ENCODE data around the gene POLR2F. TPM values are rescaled to one million over a fixed set of nuclear protein-coding genes. Genes with fewer than 3 reads are reported as not detected.

Gene POLR2F
- total RNA-seq, 2 donors from 2014 or later: 98.0 to 105 TPM

DNA sequence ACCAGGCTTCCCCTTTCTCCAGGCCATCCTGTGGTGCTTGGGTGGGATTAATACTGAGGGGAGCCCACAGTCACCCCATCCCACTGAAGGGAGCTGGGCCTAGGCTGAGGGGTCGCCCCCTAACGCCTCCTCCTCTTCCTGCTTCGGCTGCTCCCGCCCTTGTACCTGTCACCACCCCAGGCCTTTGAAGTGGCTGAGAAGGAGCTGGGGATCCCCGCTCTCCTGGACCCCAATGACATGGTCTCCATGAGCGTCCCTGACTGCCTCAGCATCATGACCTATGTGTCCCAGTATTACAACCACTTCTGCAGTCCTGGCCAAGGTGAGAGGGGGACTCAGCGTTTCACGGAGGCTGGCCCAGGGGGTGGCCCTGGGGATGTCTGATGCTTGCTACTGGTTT lies 41.3 kb upstream of the POLR2F start:
- DNase-seq: no peak
- no peaks in the 10 kb centered on the region for H3K27me3 Mint-ChIP-seq (ENCODE audit: insufficient read depth)
- Histone ChIP-seq H3K27me3 (ENCODE audit: control insufficient read depth, insufficient read depth, low read length, poor library complexity, severe bottlenecking) (no peaks in the 10 kb centered on the region), H3K9ac (ENCODE audit: extremely low read depth, low read length, poor library complexity, severe bottlenecking) (no peak overlapping the region), H3K4me1 (ENCODE audit: control insufficient read depth, insufficient read depth, low read length) (peaks cover 12% of the 10 kb centered on the region), H3K27ac (ENCODE audit: low read depth, low read length) (no peak overlapping the region), H3K9me3 (ENCODE audit: control insufficient read depth, low read length) (no peaks in the 10 kb centered on the region), H3K36me3 (ENCODE audit: control insufficient read depth, insufficient read depth, low read length) (peaks cover 14% of the 10 kb centered on the region), H3K4me3 (ENCODE audit: low read length) (no peak overlapping the region)
- 89 to 90% methylated on average over 4 to 8 of the region's 8 CpGs for WGBS, 2 experiments (ENCODE audit: insufficient coverage in 1 of 2, insufficient read length in 1 of 2)
- H3K4me3 Mint-ChIP-seq: no peak overlapping the region
- peaks cover 15% of the 10 kb centered on the region for H3K36me3 Mint-ChIP-seq (ENCODE audit: low read depth)
- H3K4me1 Mint-ChIP-seq: peaks cover 30% of the 10 kb centered on the region
- peak overlapping the region; percentile 78 for H3K27ac Mint-ChIP-seq
- TF ChIP-seq, protein P1, sequence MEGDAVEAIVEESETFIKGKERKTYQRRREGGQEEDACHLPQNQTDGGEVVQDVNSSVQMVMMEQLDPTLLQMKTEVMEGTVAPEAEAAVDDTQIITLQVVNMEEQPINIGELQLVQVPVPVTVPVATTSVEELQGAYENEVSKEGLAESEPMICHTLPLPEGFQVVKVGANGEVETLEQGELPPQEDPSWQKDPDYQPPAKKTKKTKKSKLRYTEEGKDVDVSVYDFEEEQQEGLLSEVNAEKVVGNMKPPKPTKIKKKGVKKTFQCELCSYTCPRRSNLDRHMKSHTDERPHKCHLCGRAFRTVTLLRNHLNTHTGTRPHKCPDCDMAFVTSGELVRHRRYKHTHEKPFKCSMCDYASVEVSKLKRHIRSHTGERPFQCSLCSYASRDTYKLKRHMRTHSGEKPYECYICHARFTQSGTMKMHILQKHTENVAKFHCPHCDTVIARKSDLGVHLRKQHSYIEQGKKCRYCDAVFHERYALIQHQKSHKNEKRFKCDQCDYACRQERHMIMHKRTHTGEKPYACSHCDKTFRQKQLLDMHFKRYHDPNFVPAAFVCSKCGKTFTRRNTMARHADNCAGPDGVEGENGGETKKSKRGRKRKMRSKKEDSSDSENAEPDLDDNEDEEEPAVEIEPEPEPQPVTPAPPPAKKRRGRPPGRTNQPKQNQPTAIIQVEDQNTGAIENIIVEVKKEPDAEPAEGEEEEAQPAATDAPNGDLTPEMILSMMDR (conservative IDR thresholded peaks at IDR 0.05): no peak
- H3K9me3 Mint-ChIP-seq: no peaks in the 10 kb centered on the region

DNA sequence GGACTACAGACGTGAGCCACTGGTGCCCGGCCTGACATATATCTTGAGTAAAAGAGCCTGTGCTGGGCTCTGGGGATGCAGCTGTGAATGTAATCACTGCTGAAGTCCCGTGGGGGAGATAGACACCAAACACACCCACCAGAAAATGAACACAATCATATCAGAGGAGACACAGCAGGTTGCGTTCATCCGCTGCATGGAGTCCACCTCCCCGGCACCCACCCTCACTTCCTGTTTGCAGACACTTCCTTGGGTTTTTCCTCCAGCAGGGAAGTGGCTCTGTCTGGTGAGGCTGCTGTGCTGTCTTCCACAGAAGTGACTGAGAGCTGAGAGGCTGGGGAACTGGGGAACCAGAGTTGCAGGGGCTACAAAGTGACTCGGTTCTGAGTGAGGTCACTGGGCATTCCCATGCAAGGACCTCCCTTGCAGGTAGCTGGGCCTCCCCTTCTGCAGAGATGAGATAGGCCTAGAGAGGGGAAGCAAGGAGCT lies 40.2 kb upstream of the POLR2F start:
- peaks cover 22% of the 10 kb centered on the region for H3K4me1 Mint-ChIP-seq
- WGBS, 2 experiments (ENCODE audit: insufficient coverage in 1 of 2, insufficient read length in 1 of 2): 90 to 91% methylated on average over 2 to 7 of the region's 7 CpGs
- H3K27ac Mint-ChIP-seq: peak overlapping the region; percentile 48
- H3K9me3 Mint-ChIP-seq: no peaks in the 10 kb centered on the region
- Histone ChIP-seq H3K4me1 (ENCODE audit: control insufficient read depth, insufficient read depth, low read length) (peaks cover 12% of the 10 kb centered on the region), H3K27me3 (ENCODE audit: control insufficient read depth, insufficient read depth, low read length, poor library complexity, severe bottlenecking) (no peaks in the 10 kb centered on the region), H3K4me3 (ENCODE audit: low read length) (no peak overlapping the region), H3K36me3 (ENCODE audit: control insufficient read depth, insufficient read depth, low read length) (peaks cover 24% of the 10 kb centered on the region), H3K9ac (ENCODE audit: extremely low read depth, low read length, poor library complexity, severe bottlenecking) (no peak overlapping the region), H3K27ac (ENCODE audit: low read depth, low read length) (no peak overlapping the region), H3K9me3 (ENCODE audit: control insufficient read depth, low read length) (no peaks in the 10 kb centered on the region)
- no peak overlapping the region for H3K4me3 Mint-ChIP-seq
- TF ChIP-seq, protein P1 (conservative IDR thresholded peaks at IDR 0.05): no peak
- no peak for DNase-seq
- H3K36me3 Mint-ChIP-seq (ENCODE audit: low read depth): peaks cover 24% of the 10 kb centered on the region
- H3K27me3 Mint-ChIP-seq (ENCODE audit: insufficient read depth): no peaks in the 10 kb centered on the region

DNA sequence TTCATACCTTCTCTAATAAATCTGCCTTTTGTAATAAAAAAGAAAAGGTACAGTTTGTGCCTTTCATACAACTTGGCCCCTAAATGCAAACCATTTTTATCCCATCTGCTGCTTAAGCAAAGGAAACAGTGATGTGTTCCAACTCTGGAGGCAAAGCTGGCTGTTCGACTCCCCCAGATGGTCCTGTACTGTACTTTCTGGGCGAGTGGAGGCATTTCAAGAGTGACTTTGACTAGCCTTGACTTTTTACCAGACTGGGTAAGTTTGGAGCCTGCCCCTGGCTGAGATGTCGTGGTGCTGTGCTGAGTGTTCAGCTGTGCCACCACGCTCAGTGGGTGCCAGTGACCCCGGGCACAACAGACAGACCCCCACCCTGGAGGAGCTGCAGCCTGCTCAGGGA lies 37.2 kb upstream of the POLR2F start:
- H3K36me3 Mint-ChIP-seq (ENCODE audit: low read depth): peaks cover 26% of the 10 kb centered on the region
- H3K9me3 Mint-ChIP-seq: no peaks in the 10 kb centered on the region
- no peak overlapping the region for H3K27ac Mint-ChIP-seq
- no peaks in the 10 kb centered on the region for H3K27me3 ChIP-seq (ENCODE audit: control insufficient read depth, insufficient read depth, low read length, poor library complexity, severe bottlenecking)
- TF ChIP-seq, protein P1 (conservative IDR thresholded peaks at IDR 0.05): no peak
- no peak overlapping the region for H3K4me3 Mint-ChIP-seq
- peaks cover 4% of the 10 kb centered on the region for H3K4me1 Mint-ChIP-seq
- 94 to 100% methylated on average over 4 to 5 of the region's 5 CpGs for WGBS, 2 experiments (ENCODE audit: insufficient coverage in 1 of 2, insufficient read length in 1 of 2)
- H3K36me3 ChIP-seq (ENCODE audit: control insufficient read depth, insufficient read depth, low read length): peaks cover 29% of the 10 kb centered on the region
- no peak overlapping the region for H3K27ac ChIP-seq (ENCODE audit: low read depth, low read length)
- H3K9ac ChIP-seq (ENCODE audit: extremely low read depth, low read length, poor library complexity, severe bottlenecking): no peak overlapping the region
- H3K4me1 ChIP-seq (ENCODE audit: control insufficient read depth, insufficient read depth, low read length): peaks cover under 1% of the 10 kb centered on the region
- no peak overlapping the region for H3K4me3 ChIP-seq (ENCODE audit: low read length)
- no peak for DNase-seq
- no peaks in the 10 kb centered on the region for H3K27me3 Mint-ChIP-seq (ENCODE audit: insufficient read depth)
- H3K9me3 ChIP-seq (ENCODE audit: control insufficient read depth, low read length): no peaks in the 10 kb centered on the region
